DOHH2 (cell line): Measurements from ENCODE around the gene COL13A1.

Experiments
- H3F3A ChIP-seq: fragments of 200-600 bp; sonication (generic), shearing (Covaris generic); 2 replicates; pipeline ENCODE4 v1.6.0; 2016; ENCODE audit warnings: antibody characterized with exemption, mild to moderate bottlenecking; ENCODE audit not compliant: control insufficient read depth, insufficient read depth
- H3K27ac ChIP-seq: fragments of 200-600 bp; sonication (generic); 2 replicates; pipeline ENCODE4 v1.5.1; 2014; ENCODE audit warnings: low read depth, mild to moderate bottlenecking, low read length, moderate library complexity
- H3K27me3 ChIP-seq: fragments of 200-600 bp; sonication (generic); 2 replicates; pipeline ENCODE4 v1.6.1; 2014; ENCODE audit warnings: mild to moderate bottlenecking, low read length, mixed read lengths; ENCODE audit not compliant: control insufficient read depth
- H3K36me3 ChIP-seq: fragments of 200-600 bp; sonication (generic); 2 replicates; pipeline ENCODE4 v1.6.1; 2014; ENCODE audit warnings: mild to moderate bottlenecking, low read length, moderate library complexity, mixed read lengths; ENCODE audit not compliant: control insufficient read depth
- H3K4me1 ChIP-seq: fragments of 200-600 bp; sonication (generic); 2 replicates; pipeline ENCODE4 v1.6.1; 2014; ENCODE audit warnings: mild to moderate bottlenecking, low read length, mixed read lengths; ENCODE audit not compliant: control insufficient read depth
- H3K4me2 ChIP-seq: fragments of 200-600 bp; sonication (generic); 2 replicates; pipeline ENCODE4 v1.6.0; 2014; ENCODE audit warnings: mild to moderate bottlenecking, low read length, moderate library complexity
- H3K4me3 ChIP-seq: fragments of 200-600 bp; sonication (generic); 2 replicates; pipeline ENCODE4 v1.5.1; 2014; ENCODE audit warnings: mild to moderate bottlenecking, low read length, mixed read lengths
- H3K79me2 ChIP-seq: fragments of 200-600 bp; sonication (generic); 2 replicates; pipeline ENCODE4 v1.6.1; 2014; ENCODE audit warnings: mild to moderate bottlenecking, low read length, mixed read lengths; ENCODE audit not compliant: control insufficient read depth
- H3K9me2 ChIP-seq: fragments of 200-600 bp; sonication (generic); replicated peaks from 2 replicates; pipeline ENCODE4 v1.6.1; 2014; ENCODE audit warnings: mild to moderate bottlenecking, low read length, mixed read lengths; ENCODE audit not compliant: control insufficient read depth
- H3K9me3 ChIP-seq: fragments of 200-600 bp; sonication (generic); 2 replicates; pipeline ENCODE4 v1.6.1; 2014; ENCODE audit warnings: antibody characterized with exemption, low read length, mixed read lengths; ENCODE audit not compliant: control insufficient read depth, insufficient read depth
- H4K20me1 ChIP-seq: fragments of 200-600 bp; sonication (generic); 2 replicates; pipeline ENCODE4 v1.6.0; 2014; ENCODE audit warnings: low read depth, mild to moderate bottlenecking, antibody characterized with exemption, low read length, moderate library complexity; ENCODE audit not compliant: control insufficient read depth, insufficient read depth
- CTCF ChIP-seq: fragments of 200-600 bp; sonication (generic); IDR thresholded peaks from one replicate; pipeline ENCODE4 v1.5.1; 2014; ENCODE audit warnings: antibody characterized with exemption, mild to moderate bottlenecking, low read depth, low read length; ENCODE audit not compliant: poor library complexity, severe bottlenecking
- EZH2phosphoT487 ChIP-seq: fragments of 200-600 bp; sonication (generic); IDR thresholded peaks from 2 replicates; pipeline ENCODE4 v1.6.1; 2017; ENCODE audit warnings: borderline replicate concordance, mild to moderate bottlenecking, antibody characterized with exemption, low read length, moderate library complexity, mixed read lengths

COL13A1 gene

GRCh38 chr10:69792341-69792740 lies 9.4 kb upstream of the COL13A1 start:
- Histone ChIP-seq H3K4me2 (no peak overlapping the region), H3K79me2 (no peaks in the 10 kb centered on the region)
- TF ChIP-seq EZH2phosphoT487 (no peak), CTCF (no peak)

GRCh38 chr10:69794673-69795072 lies 7.0 kb upstream of the COL13A1 start:
- Histone ChIP-seq H3F3A (no peaks in the 10 kb centered on the region), H3K27me3 (no peaks in the 10 kb centered on the region; the same call in 1 of the 2 replicates), H3K36me3 (no peaks in the 10 kb centered on the region), H3K9me2 (no peaks in the 10 kb centered on the region), H3K4me1 (no peaks in the 10 kb centered on the region), H3K27ac (no peak overlapping the region), H3K4me2 (no peak overlapping the region), H4K20me1 (no peaks in the 10 kb centered on the region), H3K4me3 (no peak overlapping the region), H3K79me2 (no peaks in the 10 kb centered on the region), H3K9me3 (no peaks in the 10 kb centered on the region)
- TF ChIP-seq EZH2phosphoT487 (no peak), CTCF (no peak)

More at GRCh38 chr10:69792341-69792740, 9.4 kb upstream of the COL13A1 start:
- H4K20me1 ChIP-seq = no peaks in the 10 kb centered on the region
- no peaks in the 10 kb centered on the region for H3K36me3 ChIP-seq
- H3K4me1 ChIP-seq = no peaks in the 10 kb centered on the region
- H3K9me3 ChIP-seq = no peaks in the 10 kb centered on the region
- H3K9me2 ChIP-seq = no peaks in the 10 kb centered on the region
- H3F3A ChIP-seq = no peaks in the 10 kb centered on the region
- no peaks in the 10 kb centered on the region for H3K27me3 ChIP-seq
- no peak overlapping the region for H3K4me3 ChIP-seq
- H3K27ac ChIP-seq = no peak overlapping the region

- Histone ChIP-seq H3K4me1 (no peaks in the 10 kb centered on the region), H3K4me3 (no peak overlapping the region), H3K27ac (no peak overlapping the region), H3F3A (no peaks in the 10 kb centered on the region), H3K9me2 (no peaks in the 10 kb centered on the region), H3K36me3 (no peaks in the 10 kb centered on the region), H3K27me3 (peaks cover under 1% of the 10 kb centered on the region; the same call in 1 of the 2 replicates), H3K79me2 (no peaks in the 10 kb centered on the region), H4K20me1 (no peaks in the 10 kb centered on the region), H3K4me2 (no peak overlapping the region), H3K9me3 (no peaks in the 10 kb centered on the region)
- TF ChIP-seq EZH2phosphoT487 = no peak
- no peak for TF ChIP-seq CTCF
These were observed 6.3 kb upstream of the COL13A1 start for GRCh38 chr10:69795242-69795934.
